GM18505 (cell line): ENCODE measurements around the gene SLC35G6.
"Not testable (repeated sequence)": the region's sequence is repeated elsewhere in the genome, so short reads cannot be mapped to it uniquely, and the experiment has no call there.

Source experiments
- ATAC-seq: cut with Tn5 transposase; IDR thresholded peaks from one replicate; pipeline ENCODE4 v1.9.1; 2021; ENCODE audit not compliant: unreplicated experiment
- POLR2A ChIP-seq: IDR thresholded peaks from 4 replicates; pipeline ENCODE4 v1.6.1; 2011; ENCODE audit warnings: borderline replicate concordance; ENCODE audit not compliant: insufficient read depth, insufficient read length; ENCODE audit errors: extremely low read depth

SLC35G6 gene

GRCh38 chr17:7478276-7479212 is 2.7 kb upstream of the SLC35G6 start:
- no peak for TF ChIP-seq POLR2A
- no peak for ATAC-seq

- TF ChIP-seq POLR2A = peak; percentile 49
- no peak for ATAC-seq
Measured at GRCh38 chr17:7479213-7480088, 1.8 kb upstream of the SLC35G6 start, which contains the start of gene ZBTB4. Gene ZBTB4 (minus strand): TSS chr17:7479631. CDS start chr17:7466801, 12,830 bp downstream.

GRCh38 chr17:7480089-7480384 is 1.2 kb upstream of the SLC35G6 start:
- ATAC-seq = no peak
- no peak for TF ChIP-seq POLR2A

GRCh38 chr17:7481842-7482741 is 846 bp downstream of the SLC35G6 start:
- not testable (repeated sequence) for ATAC-seq

GRCh38 chr17:7482742-7483088 is 1.5 kb downstream of the SLC35G6 start:
- not testable (repeated sequence) for ATAC-seq

GRCh38 chr17:7483255-7484066 is 2.2 kb downstream of the SLC35G6 start:
- ATAC-seq = peak; percentile 28

GRCh38 chr17:7484067-7484918 is 3.0 kb downstream of the SLC35G6 start, which contains the start of gene POLR2A:
Gene POLR2A (plus strand): TSS chr17:7484366.
- peak; percentile 57 for ATAC-seq
- TF ChIP-seq POLR2A = peak; percentile 100

More at GRCh38 chr17:7483255-7484066, 2.2 kb downstream of the SLC35G6 start:
- TF ChIP-seq POLR2A = peak; percentile 44

- TF ChIP-seq POLR2A = no peak
- ATAC-seq = no peak
Measured at GRCh38 chr17:7484919-7485377, 3.7 kb downstream of the SLC35G6 start.

GRCh38 chr17:7486181-7486580 is 4.9 kb downstream of the SLC35G6 start:
- ATAC-seq = no peak
- TF ChIP-seq POLR2A = no peak

GRCh38 chr17:7490144-7490543 is 8.9 kb downstream of the SLC35G6 start:
- TF ChIP-seq POLR2A = no peak
- no peak for ATAC-seq

GRCh38 chr17:7491583-7491982 is 10.3 kb downstream of the SLC35G6 start:
- no peak for TF ChIP-seq POLR2A
- ATAC-seq = no peak
